NCI-H510A treated with DMSO at 0.1 percent for 48 hours (cell line): Measurements from ENCODE around the gene RPS19BP1.
A peak's percentile ranks its signal among the peaks of the same experiment; 100 is the strongest.
"Not testable (repeated sequence)": the region's sequence is repeated elsewhere in the genome, so short reads cannot be mapped to it uniquely, and the experiment has no call there.

Source experiments
- DNase-seq: peaks from one replicate; lab custom pipeline; 2025; lab: John Stamatoyannopoulos, UW

RPS19BP1 gene

GRCh38 chr22:39528681-39529486, 3.7 kb downstream of the RPS19BP1 start:
- DNase-seq: peak; percentile 91

DNA sequence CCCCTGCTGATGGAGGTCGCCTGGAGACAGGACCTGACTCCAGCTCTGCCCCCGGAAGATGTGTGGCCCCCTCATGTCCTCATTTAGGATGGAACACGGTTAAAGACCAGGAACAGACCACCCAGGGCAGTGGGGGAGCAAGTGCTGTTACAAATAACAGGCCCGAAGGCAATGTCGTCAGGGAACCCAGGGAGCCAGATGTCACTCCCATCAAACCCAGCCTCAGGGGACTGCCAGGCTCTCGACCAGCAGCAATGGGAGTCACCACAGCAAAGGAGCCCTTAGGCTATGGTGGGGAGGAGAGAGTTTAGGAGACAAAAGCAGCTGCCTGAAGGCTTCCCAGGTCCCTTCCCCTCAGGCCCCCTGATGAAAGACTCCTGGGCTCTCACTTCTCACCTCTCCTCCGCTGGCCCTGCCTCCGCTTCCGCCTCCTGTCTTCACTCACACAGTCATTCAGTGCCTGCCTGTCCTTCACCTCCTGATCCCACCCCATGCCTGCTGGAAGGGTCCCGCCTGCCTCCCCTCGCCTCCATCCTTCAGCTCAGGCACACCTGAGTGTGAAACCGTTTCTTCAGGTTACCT, 4.4 kb downstream of the RPS19BP1 start:
- DNase-seq: no peak

DNA sequence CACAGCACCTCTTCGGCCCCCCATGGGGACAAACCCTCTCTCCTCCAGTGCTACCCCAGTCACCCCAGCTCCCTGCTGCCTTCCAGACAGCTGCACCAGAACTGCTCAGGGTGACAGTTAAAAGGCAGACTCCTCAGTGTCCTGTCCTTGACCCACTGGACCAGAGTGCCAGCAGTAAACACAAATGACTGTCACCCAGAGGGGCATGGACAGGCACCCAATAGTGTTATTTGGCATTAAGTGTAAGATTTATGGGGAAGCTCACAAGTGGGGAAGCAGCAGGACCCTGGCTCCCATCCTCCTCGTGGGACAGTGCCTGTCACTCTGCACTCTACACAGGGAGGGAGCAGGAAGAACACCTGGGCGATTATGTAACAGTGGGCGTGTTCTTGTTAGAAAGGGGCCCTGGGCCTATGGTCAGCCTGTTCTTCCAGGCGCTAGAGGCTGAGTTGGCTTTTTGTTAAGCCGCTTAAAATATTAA, 5.0 kb downstream of the RPS19BP1 start:
- peak; percentile 61 for DNase-seq

DNA sequence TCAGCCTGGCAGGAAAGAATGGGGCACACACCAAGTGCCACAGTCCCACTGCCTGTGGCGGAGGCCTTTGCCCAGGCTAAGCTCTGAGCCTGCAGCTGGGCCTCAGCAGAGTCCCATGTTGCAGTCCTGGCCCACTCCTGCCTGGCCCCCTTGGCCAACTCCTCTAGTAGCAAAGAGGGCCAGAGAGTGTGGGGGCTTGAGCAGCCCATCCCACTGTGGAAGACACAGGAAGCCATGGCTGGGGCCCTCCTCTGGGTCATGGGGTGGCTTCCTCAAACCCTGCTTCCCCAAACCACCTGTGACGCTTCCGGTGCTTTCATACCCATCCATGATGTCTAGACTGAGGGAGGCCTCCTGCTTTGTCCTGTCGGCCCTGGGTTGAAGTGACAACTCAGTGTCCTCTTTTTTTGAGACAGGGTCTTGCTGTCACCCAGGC, 5.8 kb downstream of the RPS19BP1 start:
- DNase-seq: no peak

GRCh38 chr22:39525658-39525975, 6.9 kb downstream of the RPS19BP1 start:
- DNase-seq: no peak

DNA sequence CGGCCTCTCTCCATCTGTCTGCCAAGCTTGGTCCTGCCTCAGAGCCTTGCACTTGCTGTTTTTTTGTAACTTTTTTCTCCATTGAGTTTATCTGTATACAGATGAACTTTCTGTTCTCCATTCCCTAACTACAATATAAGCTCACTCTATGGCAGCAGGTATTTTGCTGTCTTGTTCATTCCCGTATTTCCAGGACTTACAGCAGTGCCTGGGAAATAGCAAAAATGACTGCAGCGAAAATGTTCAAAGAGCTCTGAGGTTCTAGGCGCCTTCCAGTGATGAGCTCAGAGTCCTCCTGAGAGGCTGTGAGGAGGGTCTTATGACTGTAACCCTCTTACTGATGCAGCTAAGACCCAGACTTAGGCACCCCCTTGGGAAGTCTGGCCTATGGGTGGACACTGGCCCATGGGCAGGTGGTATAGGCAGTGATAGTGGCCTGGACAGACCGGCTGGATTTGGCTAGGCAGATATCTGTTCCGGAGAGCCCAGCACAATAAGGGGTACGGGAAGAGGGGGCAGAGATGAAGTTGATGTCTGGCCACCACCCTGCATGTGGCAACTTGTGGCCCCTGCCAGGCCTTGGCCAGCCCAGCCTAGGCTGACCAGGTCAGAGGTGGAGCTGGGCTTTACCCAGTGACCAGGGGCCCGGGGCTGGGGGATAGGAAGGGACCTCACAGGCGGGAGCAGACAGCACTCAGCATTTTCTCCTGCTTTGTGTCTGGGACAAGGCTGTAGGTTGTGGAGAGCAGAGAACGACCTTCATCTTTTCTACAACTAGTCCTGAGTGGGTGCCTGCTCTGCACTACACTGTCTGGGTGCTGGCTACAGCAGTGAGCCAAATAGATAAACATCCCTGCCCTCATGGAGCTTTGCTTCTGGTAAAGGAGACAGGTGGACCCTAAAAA, 7.5 kb downstream of the RPS19BP1 start:
- DNase-seq: no peak

DNA sequence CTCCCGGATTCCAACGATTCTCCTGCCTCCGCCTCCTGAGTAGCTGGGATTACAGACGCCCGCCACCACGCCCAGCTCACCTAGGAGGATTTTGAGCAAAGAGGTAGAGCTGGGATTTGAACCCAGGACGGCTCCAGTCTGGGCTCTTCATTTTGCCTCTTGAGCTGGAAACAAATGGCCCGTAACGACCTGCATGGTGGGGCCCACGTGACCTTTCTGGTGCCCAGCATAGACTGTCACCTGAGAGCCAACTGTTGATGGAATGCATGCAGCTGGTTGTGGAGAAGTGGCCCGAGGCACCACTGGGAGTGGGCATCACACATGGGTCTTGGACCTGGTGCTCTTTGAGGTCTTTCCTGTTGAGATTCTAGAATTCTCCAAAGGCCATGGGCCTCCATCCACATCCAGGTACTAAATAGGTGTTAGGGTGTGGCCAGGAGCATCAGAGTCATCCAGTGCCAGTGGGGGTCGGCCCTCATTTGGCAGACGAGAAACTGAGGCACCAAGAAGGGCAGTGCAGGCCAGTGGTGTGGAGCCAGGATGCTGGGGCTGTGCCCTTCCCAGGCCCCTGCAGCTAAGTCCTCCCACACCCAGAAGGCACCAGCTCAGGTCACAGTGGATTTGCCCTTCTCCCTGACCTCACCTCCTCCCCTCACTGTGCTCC, 8.3 kb downstream of the RPS19BP1 start:
- no peak for DNase-seq

DNA sequence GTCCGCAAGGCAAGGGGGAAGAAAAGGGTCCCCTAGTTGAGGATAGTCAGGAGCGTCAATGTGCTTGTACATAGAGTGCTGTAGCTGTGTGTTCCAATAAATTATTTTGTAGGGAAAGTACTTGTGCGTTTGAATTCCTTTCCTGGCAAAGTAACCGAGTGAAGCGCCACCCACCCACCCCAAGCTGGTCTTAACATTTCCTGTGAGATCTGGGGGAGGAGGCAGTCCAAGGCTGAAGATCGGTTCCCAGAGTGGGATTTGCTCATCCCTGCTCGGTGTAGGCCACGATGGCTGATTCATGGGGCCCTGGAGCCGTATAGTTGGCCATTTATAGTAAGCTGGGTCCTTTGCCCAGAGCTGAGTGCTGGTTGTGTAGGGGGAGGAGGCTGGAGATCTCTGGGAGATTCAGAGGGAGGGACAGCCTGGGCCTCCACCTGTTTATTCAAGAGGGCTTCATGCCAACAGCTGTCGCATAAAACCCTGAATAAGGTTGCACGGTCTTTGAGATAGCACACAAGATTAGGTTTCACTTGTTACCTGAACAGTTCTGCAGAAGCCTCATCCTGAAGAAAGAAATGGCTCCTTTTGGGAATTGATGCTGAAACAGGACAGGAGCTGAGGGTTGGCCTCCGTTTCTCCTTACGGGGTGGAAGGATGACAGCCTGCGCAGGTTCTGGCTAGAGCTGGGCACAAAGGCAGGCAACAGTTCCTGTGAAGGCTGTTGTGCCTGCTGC, 9.8 kb downstream of the RPS19BP1 start:
- peak; percentile 30 for DNase-seq

GRCh38 chr22:39522091-39522490, 10.5 kb downstream of the RPS19BP1 start:
- DNase-seq: not testable (repeated sequence)

GRCh38 chr22:39521106-39521885, 11.3 kb downstream of the RPS19BP1 start:
- not testable (repeated sequence) for DNase-seq

DNA sequence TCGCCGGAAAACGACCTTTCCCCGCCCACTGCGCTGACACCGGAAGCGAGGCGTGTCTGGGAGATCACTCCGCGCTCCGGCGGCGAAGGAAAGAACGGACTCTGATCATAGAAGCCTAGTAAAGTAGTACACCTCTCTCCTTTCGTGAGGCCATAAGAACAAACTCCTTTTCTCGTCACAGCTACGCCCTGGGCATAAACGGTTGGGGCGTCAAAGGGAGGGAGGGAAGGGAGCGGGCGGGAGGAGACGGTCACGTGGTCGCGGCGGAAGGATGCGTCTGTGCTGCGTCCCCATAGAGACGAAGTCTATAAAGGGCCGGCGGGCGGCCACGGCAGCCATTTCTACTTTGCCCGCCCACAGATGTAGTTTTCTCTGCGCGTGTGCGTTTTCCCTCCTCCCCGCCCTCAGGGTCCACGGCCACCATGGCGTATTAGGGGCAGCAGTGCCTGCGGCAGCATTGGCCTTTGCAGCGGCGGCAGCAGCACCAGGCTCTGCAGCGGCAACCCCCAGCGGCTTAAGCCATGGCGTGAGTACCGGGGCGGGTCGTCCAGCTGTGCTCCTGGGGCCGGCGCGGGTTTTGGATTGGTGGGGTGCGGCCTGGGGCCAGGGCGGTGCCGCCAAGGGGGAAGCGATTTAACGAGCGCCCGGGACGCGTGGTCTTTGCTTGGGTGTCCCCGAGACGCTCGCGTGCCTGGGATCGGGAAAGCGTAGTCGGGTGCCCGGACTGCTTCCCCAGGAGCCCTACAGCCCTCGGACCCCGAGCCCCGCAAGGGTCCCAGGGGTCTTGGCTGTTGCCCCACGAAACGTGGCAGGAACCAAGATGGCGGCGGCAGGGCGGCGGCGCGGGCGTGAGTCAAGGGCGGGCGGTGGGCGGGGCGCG, 12.1 kb downstream of the RPS19BP1 start, which contains the start of gene ATF4:
Gene ATF4 (plus strand): TSS at position 337 of the 880 bp plus-strand sequence. CDS start 884 bp downstream, outside the sequence.
- DNase-seq: peak; percentile 83

DNA sequence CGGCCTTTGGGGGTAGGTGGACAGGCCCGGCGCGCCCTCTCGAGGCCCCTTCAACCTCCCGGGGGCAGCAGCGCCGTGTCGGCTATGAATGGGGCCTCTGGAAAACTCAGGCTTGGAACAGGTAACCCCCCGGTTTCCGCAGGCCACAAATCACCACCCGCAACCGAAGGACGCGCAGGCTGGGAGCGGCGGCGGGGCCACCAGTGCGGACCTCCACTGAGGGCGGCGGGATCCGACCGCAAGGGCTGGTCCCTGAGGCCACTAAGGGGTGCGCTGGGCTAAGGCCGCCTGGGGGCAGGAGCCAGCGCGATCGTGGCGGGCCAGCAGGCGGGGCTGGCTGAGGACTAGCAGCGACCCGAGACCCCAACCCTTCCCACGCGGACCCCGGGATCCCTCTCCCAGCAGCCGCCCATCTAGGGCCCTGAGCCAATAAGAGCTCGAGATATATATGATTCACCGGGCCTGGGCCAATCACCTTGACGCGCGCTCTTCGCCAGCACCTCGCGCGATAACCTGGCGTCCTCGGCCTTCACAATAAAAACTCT, 12.8 kb downstream of the RPS19BP1 start:
- peak; percentile 92 for DNase-seq

- DNase-seq: no peak
Observed at GRCh38 chr22:39518996-39519680, 13.4 kb downstream of the RPS19BP1 start.

DNA sequence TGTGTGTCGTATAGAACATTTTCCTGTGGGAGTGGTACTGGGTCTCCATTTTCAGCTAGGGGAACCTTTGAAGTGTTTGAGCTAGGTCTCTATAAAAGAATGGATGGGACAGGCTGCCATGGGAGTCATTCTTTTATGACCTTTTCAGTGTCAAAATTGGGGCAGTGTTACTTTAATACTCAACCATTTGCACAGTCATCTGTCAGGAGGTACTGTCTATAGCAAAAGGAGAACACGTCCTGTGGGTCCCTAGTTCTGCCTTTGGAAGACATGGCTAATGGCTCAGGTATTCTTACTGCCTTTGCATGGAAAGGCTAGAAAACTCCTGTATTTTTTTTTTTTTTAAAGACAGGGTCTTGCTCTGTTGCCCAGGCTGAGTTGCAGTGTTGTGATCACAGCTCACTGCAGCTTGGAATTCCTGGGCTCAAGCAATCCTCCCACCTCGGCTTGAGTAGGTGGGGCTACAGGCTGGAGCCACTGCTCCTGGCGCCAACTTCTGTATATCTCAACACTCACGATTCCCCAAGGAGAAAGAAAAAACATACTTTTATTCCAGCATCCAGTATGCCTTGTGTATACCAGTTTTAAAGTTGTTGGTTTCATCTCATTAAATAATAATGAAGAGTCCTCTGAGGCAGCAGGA, 14.3 kb downstream of the RPS19BP1 start:
- no peak for DNase-seq

DNA sequence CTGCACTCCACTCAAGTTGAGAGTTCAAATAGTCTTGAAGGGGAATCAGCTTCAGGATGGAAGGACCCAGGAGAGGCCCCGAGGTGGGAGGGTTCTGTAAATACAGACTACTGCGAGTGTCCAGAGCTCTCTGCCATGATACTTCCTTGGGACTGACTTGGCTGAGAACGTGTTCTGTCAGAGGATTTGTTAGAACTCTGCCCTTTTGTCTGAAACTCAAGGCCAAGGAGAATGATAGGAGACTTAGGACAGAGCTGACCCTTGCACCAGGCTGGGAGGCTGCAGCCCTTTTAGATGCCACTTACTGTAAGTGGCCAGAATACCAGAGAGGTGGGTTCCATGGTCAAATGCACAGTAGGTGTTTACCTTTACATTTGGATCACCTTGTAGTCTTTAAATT, 15.1 kb downstream of the RPS19BP1 start:
- DNase-seq: no peak

DNA sequence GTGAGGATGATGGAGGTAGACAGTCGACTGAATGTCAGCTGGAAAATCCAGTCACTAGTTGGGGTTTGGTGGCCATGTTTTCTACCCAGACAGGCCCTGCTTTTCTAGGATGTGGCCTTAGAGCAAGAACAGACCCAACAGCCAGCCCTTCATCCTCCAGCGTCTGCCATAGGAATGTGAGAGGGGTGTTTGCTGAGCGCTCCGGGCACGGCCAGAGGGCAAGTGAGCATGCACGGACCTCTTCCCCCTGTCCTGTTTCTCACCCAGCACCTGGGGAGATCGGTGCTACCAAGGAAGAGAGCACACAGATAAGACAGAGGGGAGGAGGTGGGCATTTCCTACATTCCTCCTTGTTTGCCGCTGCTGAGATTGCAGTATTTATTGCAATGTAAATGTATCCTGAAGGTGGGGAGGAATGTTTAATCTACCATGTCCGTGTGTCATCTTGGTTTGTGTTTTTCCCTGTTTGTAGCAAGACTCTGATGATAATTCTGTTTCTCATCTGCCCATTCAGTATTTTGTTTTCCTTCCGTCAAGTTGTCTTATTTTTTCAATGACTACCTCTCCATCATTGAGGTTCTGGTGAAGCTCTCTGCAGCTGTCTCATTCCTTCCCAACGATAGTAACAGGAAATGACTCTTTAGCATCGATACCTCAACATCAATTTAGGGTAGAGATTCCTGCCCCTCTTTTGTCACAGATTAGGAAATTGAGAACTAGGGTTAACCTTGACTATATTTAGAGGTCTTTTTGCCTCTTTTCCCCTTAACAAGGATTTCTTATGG, 17.1 kb downstream of the RPS19BP1 start:
- no peak for DNase-seq

GRCh38 chr22:39514373-39514973, 18.1 kb downstream of the RPS19BP1 start:
- no peak for DNase-seq
